Lower leg skin (tissue), 4 donors: ENCODE data around the gene AHCYL1. TPM values are rescaled to one million over a fixed set of nuclear protein-coding genes. Genes with fewer than 3 reads are reported as not detected.

Experiments used
- DNase-seq, 2 donors: peaks; one replicate each; pipeline ENCODE4 v3.0.0-alpha.2; 2019; ENCODE audit warnings: low spot score in 2 of 2
- H3K4me3 ChIP-seq: fragments of 200-600 bp; sonication (generic); 2 replicates; pipeline ENCODE4 v1.5.1; 2017; ENCODE audit warnings: mild to moderate bottlenecking, low read depth; ENCODE audit not compliant: poor library complexity, severe bottlenecking
- POLR2A ChIP-seq, 2 donors: fragments of 450-650 bp; IDR thresholded peaks; one replicate each; pipeline ENCODE4 v1.6.1; 2016 to 2017; ENCODE audit warnings: antibody characterized with exemption in 2 of 2, mild to moderate bottlenecking in 1 of 2, moderate library complexity in 1 of 2
- WGBS, 2 donors: methylation state at CpG; one replicate each; pipeline ENCODE4 v1.1.5; 2018; 5-methylcytosine and 5-hydroxymethylcytosine counted together
- intact Hi-C: fragments of 100-400 bp; cut with DNase I; formaldehyde crosslinking; loops from one replicate; pipeline ENCODE4 v1.15.0; 2023; ENCODE audit warnings: low total_unique reads
- total RNA-seq, 4 donors: library from RNA; depleted of rRNA; stranded (reverse); fragments of >200 nt; gene quantifications; one replicate each; pipeline ENCODE4 v1.1.0, GENCODE V29; 2016
- TF ChIP-seq, protein P1 (sequence below), 3 donors: fragments of 450-650 bp; IDR thresholded peaks; one replicate each; pipeline ENCODE4 v1.5.1; 2016; ENCODE audit warnings: antibody characterized with exemption in 3 of 3, mild to moderate bottlenecking in 3 of 3, moderate library complexity in 2 of 3

AHCYL1 gene
- total RNA-seq, 4 donors from 2014 or later: 42.3 to 54.4 (median 47.8) TPM

DNA sequence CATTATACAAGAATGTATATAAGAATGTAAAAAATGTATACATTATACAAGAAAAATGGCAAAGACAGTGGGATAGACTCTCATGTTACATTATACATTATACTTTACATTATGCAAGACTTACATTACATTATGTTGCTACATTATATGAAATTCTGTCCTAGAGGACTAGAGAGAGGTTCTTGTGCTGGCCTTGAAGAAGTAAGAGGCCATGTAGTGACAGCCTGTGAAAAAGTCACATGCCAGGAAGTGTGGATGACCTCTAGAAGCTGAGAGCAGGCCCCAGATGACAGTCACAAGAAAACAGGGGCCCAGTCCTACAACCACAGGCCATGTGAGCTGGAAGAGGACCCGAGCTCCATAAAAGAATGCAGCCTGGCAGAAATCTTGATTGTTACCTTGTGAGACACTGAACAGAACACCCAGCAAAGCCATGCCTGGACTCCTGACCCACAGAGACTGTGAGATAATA lies 30.5 kb upstream of the AHCYL1 start:
- H3K4me3 ChIP-seq: no peak overlapping the region
- 43 to 53% methylated on average over 1 of the region's 1 CpG for WGBS, 2 donors
- DNase-seq: no peak
- no peak for TF ChIP-seq POLR2A (IDR thresholded peaks at IDR 0.05)
- TF ChIP-seq, protein P1, sequence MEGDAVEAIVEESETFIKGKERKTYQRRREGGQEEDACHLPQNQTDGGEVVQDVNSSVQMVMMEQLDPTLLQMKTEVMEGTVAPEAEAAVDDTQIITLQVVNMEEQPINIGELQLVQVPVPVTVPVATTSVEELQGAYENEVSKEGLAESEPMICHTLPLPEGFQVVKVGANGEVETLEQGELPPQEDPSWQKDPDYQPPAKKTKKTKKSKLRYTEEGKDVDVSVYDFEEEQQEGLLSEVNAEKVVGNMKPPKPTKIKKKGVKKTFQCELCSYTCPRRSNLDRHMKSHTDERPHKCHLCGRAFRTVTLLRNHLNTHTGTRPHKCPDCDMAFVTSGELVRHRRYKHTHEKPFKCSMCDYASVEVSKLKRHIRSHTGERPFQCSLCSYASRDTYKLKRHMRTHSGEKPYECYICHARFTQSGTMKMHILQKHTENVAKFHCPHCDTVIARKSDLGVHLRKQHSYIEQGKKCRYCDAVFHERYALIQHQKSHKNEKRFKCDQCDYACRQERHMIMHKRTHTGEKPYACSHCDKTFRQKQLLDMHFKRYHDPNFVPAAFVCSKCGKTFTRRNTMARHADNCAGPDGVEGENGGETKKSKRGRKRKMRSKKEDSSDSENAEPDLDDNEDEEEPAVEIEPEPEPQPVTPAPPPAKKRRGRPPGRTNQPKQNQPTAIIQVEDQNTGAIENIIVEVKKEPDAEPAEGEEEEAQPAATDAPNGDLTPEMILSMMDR (IDR thresholded peaks at IDR 0.05): no peak
- intact Hi-C loops: no loop called here

DNA sequence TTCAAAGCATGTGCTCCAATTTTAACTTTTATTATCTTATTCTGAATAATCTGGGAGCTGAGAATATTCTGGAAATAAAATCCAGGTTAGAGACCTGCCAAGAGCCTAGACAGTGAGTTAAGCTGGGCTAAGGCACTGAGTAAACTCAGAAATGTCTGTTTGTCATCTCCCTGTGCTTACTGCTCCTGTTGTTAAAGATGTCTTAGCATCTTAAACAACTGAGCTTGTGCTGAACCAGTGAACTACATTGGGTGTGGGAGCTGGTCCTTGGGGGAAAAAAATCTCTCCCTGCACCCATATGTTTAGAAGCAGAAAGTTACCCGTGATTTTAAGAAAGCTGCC lies 25.0 kb upstream of the AHCYL1 start:
- TF ChIP-seq, protein P1 (IDR thresholded peaks at IDR 0.05): no peak
- TF ChIP-seq POLR2A (IDR thresholded peaks at IDR 0.05): no peak
- DNase-seq: no peak
- 35 to 44% methylated on average over 1 of the region's 1 CpG for WGBS, 2 donors
- intact Hi-C loops: no loop called here
- no peak overlapping the region for H3K4me3 ChIP-seq

GRCh38 chr1:109959974-109960744 lies 24.4 kb upstream of the AHCYL1 start:
- H3K4me3 ChIP-seq: no peak overlapping the region
- intact Hi-C loops: no loop called here
- WGBS, 2 donors: 60 to 62% methylated on average over 7 of the region's 7 CpGs
- no peak for DNase-seq
- TF ChIP-seq, protein P1 (IDR thresholded peaks at IDR 0.05): no peak
- TF ChIP-seq POLR2A (IDR thresholded peaks at IDR 0.05): no peak

DNA sequence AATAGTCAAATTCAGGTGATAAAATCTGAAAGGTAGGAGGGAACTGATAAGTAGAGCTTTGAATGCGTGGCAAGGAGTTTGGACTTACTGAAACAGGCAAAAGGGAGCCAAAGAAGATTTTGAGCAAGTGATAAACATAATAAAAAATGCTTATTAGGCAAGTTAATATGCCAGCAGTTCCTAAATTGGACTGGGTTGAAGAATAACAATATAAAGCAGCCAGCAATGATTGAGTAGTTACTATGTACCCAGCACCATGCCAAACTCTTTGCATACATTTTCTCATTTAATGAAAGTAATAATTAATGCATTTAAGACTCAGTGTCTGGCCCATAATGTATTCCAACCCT lies 23.8 kb upstream of the AHCYL1 start:
- 13 to 55% methylated on average over 1 of the region's 1 CpG for WGBS, 2 donors
- no peak overlapping the region for H3K4me3 ChIP-seq
- DNase-seq: no peak
- no peak for TF ChIP-seq POLR2A (IDR thresholded peaks at IDR 0.05)
- TF ChIP-seq, protein P1 (IDR thresholded peaks at IDR 0.05): no peak
- intact Hi-C loops: no loop called here

GRCh38 chr1:109963864-109964263 lies 20.7 kb upstream of the AHCYL1 start:
- WGBS, 2 donors: 75 to 79% methylated on average over 1 of the region's 1 CpG

More at GRCh38 chr1:109963864-109964263, 20.7 kb upstream of the AHCYL1 start:
- no peak overlapping the region for H3K4me3 ChIP-seq
- intact Hi-C loops: no loop called here
- no peak for DNase-seq
- TF ChIP-seq, protein P1 (IDR thresholded peaks at IDR 0.05): no peak
- TF ChIP-seq POLR2A (IDR thresholded peaks at IDR 0.05): no peak
